Measurements from ENCODE around the gene LHX3. TPM values are rescaled to one million over a fixed set of nuclear protein-coding genes. Genes with fewer than 3 reads are reported as not detected.

Gene LHX3
- polyA plus RNA-seq, 2 of the 4 experiments (the other 2 are of a cell fraction) = 0.03 TPM; not detected in 1

DNA sequence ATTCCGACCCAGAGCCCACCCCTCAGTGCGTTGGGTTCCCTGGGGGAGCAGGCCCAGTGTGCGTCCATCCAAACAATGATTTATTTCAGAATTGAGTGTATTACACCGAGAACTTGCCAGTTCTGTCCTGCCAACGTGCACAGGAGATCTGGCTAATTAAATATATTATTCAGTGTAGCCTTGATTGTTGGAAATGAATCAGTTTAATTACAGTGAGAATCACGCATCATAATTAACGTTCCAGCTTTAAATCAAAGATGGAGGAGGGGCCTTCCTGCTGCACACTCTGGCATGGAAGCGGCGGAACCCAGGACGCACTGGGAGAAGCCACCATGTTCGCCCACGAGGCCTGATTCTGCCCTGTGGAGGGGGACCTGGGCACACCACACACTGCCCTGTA is 55.6 kb downstream of the LHX3 start:
- Histone ChIP-seq H3K9me3 (no peaks in the 10 kb centered on the region), H3K4me2 (no peak overlapping the region), H3K4me3 (no peak overlapping the region), H3K27ac (no peak overlapping the region), H3K4me1 (no peaks in the 10 kb centered on the region)
- ChIA-PET POLR2A (no interaction called here), CTCF (interaction anchor here (1.0 to 1.1 kb wide), 2 partner anchors 11 to 21 kb away, joined by 4 read pairs; no protein-coding TSS in a partner anchor)
- DNase-seq (ENCODE audit: low read depth in 1 of 2, low spot score in 1 of 2) = no peak
- WGBS (ENCODE audit: missing lambda C conversion rate) = 83% methylated on average over 11 of the region's 12 CpGs
- no peak for FAIRE-seq
- ATAC-seq = no peak
- no peak for TF ChIP-seq FOXS1 (CRISPR knock-in tag; IDR thresholded peaks at IDR 0.05)
- TF ChIP-seq, protein P1, sequence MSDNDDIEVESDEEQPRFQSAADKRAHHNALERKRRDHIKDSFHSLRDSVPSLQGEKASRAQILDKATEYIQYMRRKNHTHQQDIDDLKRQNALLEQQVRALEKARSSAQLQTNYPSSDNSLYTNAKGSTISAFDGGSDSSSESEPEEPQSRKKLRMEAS (IDR thresholded peaks at IDR 0.05) = no peak
- TF ChIP-seq, protein P2, sequence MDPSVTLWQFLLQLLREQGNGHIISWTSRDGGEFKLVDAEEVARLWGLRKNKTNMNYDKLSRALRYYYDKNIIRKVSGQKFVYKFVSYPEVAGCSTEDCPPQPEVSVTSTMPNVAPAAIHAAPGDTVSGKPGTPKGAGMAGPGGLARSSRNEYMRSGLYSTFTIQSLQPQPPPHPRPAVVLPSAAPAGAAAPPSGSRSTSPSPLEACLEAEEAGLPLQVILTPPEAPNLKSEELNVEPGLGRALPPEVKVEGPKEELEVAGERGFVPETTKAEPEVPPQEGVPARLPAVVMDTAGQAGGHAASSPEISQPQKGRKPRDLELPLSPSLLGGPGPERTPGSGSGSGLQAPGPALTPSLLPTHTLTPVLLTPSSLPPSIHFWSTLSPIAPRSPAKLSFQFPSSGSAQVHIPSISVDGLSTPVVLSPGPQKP (IDR thresholded peaks at IDR 0.05; ENCODE audit: low read depth, low read length) = no peak
- TF ChIP-seq, protein P3, sequence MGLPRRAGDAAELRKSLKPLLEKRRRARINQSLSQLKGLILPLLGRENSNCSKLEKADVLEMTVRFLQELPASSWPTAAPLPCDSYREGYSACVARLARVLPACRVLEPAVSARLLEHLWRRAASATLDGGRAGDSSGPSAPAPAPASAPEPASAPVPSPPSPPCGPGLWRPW (IDR thresholded peaks at IDR 0.05) = no peak
- TF ChIP-seq JUN (IDR thresholded peaks at IDR 0.05) = no peak
- no peak for TF ChIP-seq TFCP2L1 (CRISPR knock-in tag; IDR thresholded peaks at IDR 0.05)
- TF ChIP-seq, protein P4, sequence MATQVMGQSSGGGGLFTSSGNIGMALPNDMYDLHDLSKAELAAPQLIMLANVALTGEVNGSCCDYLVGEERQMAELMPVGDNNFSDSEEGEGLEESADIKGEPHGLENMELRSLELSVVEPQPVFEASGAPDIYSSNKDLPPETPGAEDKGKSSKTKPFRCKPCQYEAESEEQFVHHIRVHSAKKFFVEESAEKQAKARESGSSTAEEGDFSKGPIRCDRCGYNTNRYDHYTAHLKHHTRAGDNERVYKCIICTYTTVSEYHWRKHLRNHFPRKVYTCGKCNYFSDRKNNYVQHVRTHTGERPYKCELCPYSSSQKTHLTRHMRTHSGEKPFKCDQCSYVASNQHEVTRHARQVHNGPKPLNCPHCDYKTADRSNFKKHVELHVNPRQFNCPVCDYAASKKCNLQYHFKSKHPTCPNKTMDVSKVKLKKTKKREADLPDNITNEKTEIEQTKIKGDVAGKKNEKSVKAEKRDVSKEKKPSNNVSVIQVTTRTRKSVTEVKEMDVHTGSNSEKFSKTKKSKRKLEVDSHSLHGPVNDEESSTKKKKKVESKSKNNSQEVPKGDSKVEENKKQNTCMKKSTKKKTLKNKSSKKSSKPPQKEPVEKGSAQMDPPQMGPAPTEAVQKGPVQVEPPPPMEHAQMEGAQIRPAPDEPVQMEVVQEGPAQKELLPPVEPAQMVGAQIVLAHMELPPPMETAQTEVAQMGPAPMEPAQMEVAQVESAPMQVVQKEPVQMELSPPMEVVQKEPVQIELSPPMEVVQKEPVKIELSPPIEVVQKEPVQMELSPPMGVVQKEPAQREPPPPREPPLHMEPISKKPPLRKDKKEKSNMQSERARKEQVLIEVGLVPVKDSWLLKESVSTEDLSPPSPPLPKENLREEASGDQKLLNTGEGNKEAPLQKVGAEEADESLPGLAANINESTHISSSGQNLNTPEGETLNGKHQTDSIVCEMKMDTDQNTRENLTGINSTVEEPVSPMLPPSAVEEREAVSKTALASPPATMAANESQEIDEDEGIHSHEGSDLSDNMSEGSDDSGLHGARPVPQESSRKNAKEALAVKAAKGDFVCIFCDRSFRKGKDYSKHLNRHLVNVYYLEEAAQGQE (IDR thresholded peaks at IDR 0.05) = no peak
- no peak for TF ChIP-seq KDM1A (IDR thresholded peaks at IDR 0.05; ENCODE audit: low read depth)
- TF ChIP-seq CBX8 (IDR thresholded peaks at IDR 0.05) = no peak
- no peak for TF ChIP-seq MAZ (IDR thresholded peaks at IDR 0.05; ENCODE audit: borderline replicate concordance, low read depth, low read length)
- TF ChIP-seq ZNF302 (CRISPR knock-in tag; IDR thresholded peaks at IDR 0.05) = no peak
- TF ChIP-seq, protein P5, sequence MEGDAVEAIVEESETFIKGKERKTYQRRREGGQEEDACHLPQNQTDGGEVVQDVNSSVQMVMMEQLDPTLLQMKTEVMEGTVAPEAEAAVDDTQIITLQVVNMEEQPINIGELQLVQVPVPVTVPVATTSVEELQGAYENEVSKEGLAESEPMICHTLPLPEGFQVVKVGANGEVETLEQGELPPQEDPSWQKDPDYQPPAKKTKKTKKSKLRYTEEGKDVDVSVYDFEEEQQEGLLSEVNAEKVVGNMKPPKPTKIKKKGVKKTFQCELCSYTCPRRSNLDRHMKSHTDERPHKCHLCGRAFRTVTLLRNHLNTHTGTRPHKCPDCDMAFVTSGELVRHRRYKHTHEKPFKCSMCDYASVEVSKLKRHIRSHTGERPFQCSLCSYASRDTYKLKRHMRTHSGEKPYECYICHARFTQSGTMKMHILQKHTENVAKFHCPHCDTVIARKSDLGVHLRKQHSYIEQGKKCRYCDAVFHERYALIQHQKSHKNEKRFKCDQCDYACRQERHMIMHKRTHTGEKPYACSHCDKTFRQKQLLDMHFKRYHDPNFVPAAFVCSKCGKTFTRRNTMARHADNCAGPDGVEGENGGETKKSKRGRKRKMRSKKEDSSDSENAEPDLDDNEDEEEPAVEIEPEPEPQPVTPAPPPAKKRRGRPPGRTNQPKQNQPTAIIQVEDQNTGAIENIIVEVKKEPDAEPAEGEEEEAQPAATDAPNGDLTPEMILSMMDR (IDR thresholded peaks at IDR 0.05) = no peak
- no peak for TF ChIP-seq ZSCAN20 (CRISPR knock-in tag; IDR thresholded peaks at IDR 0.05)
- TF ChIP-seq, protein P6, sequence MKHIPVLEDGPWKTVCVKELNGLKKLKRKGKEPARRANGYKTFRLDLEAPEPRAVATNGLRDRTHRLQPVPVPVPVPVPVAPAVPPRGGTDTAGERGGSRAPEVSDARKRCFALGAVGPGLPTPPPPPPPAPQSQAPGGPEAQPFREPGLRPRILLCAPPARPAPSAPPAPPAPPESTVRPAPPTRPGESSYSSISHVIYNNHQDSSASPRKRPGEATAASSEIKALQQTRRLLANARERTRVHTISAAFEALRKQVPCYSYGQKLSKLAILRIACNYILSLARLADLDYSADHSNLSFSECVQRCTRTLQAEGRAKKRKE (CRISPR knock-in tag; IDR thresholded peaks at IDR 0.05; ENCODE audit: low read depth) = no peak

DNA sequence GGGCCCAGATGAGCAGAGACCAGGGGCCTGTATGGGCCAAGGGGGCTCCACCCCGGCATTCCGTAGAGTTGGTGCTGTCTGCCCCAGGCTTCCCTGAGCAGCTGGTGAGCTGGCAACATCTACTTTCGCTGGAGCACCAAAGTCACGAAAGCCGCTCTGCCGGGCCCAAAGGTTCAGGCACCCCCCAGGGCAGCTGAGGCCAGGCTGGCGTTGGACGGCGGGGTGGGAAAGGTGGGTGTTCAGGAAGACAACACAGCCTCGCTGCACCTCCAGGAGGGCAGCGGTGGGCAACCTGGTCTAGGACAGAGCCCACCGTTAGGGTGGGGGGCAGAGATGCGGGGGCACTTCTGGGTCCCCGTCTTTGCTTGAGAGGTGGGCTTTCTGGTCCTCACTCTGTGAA is 56.2 kb downstream of the LHX3 start:
- Histone ChIP-seq H3K4me3 (no peak overlapping the region), H3K4me1 (no peaks in the 10 kb centered on the region), H3K27ac (no peak overlapping the region), H3K9me3 (no peaks in the 10 kb centered on the region), H3K4me2 (no peak overlapping the region)
- no peak for DNase-seq (ENCODE audit: low read depth in 1 of 2, low spot score in 1 of 2)
- POLR2A ChIA-PET = no interaction called here
- 84% methylated on average over 10 of the region's 14 CpGs for WGBS (ENCODE audit: missing lambda C conversion rate)
- CTCF ChIA-PET = no interaction called here
- no peak for ATAC-seq
- no peak for FAIRE-seq
- TF ChIP-seq NFE2L2 (conservative IDR thresholded peaks at IDR 0.05; ENCODE audit: low read length) (no peak), SMC3 (IDR thresholded peaks at IDR 0.05) (no peak), TFCP2L1 (CRISPR knock-in tag; IDR thresholded peaks at IDR 0.05) (no peak), MYC (IDR thresholded peaks at IDR 0.05; ENCODE audit: borderline replicate concordance, low read length) (no peak), CHD4 (IDR thresholded peaks at IDR 0.05; ENCODE audit: borderline replicate concordance) (no peak), BHLHE40 (IDR thresholded peaks at IDR 0.05; ENCODE audit: low read depth, low read length) (no peak), NR3C1 (IDR thresholded peaks at IDR 0.05) (no peak)
- TF ChIP-seq, protein P7, sequence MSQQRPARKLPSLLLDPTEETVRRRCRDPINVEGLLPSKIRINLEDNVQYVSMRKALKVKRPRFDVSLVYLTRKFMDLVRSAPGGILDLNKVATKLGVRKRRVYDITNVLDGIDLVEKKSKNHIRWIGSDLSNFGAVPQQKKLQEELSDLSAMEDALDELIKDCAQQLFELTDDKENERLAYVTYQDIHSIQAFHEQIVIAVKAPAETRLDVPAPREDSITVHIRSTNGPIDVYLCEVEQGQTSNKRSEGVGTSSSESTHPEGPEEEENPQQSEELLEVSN (IDR thresholded peaks at IDR 0.05; ENCODE audit: borderline replicate concordance, low read depth) = no peak
- TF ChIP-seq, protein P4 (IDR thresholded peaks at IDR 0.05) = no peak
- TF ChIP-seq, protein P5 (IDR thresholded peaks at IDR 0.05) = no peak
